D721Med (cell line): ENCODE results near the gene FJX1.

ENCODE experiments used
- DNase-seq: peaks from one replicate; pipeline ENCODE4 v3.0.0; 2011; ENCODE audit warnings: low spot score; ENCODE audit not compliant: insufficient read length
- FAIRE-seq: peaks from 2 replicates; lab custom pipeline; 2011; peaks lifted over from hg19 to GRCh38; lab: Jason Lieb, UNC
- TF ChIP-seq, protein P1 (sequence below): IDR thresholded peaks from 2 replicates; pipeline ENCODE4 v1.5.1; 2012; ENCODE audit warnings: mild to moderate bottlenecking, control low read depth; ENCODE audit not compliant: insufficient read depth; ENCODE audit errors: missing control alignments

The FJX1 gene

DNA sequence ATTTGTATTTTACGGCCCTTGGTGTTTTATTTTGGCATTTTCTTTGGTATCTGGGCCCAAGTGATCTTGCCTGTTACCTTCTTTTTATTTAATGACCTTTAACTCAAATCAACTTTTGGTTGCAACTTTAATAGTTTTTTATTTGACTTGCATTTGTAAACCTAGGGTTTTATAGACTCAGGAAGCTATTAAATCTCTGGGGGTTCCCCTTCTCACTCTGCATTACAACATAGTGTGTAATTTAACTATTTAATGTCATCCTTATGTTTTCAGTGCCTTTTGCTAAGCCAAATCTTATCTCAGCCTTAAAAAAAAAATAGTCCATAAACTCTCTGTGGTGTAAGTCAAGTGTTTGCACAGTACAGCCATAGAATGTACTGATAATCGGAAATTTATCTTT, 3.4 kb downstream of the FJX1 start:
- FAIRE-seq (no peak), DNase-seq (no peak)
- TF ChIP-seq, protein P1, sequence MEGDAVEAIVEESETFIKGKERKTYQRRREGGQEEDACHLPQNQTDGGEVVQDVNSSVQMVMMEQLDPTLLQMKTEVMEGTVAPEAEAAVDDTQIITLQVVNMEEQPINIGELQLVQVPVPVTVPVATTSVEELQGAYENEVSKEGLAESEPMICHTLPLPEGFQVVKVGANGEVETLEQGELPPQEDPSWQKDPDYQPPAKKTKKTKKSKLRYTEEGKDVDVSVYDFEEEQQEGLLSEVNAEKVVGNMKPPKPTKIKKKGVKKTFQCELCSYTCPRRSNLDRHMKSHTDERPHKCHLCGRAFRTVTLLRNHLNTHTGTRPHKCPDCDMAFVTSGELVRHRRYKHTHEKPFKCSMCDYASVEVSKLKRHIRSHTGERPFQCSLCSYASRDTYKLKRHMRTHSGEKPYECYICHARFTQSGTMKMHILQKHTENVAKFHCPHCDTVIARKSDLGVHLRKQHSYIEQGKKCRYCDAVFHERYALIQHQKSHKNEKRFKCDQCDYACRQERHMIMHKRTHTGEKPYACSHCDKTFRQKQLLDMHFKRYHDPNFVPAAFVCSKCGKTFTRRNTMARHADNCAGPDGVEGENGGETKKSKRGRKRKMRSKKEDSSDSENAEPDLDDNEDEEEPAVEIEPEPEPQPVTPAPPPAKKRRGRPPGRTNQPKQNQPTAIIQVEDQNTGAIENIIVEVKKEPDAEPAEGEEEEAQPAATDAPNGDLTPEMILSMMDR = no peak

DNA sequence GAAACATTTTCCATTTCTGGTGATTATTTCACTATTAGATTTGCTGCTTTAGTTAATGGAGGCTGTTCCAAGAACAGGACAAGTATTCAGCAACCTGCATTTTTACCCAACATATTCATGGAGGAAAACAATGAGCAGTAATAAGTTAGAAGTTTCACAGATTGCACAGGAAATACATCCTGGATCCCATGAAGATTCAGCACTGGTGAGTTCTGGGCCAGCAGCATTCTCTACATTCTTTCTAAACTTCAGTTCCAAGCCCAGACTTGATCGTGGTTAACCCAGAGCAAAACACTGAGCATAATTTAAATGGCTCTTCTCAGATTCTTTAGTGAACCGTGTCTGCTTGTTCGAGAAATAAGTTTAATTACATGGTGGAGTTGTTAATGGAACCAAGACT, 3.8 kb downstream of the FJX1 start:
- no peak for DNase-seq
- TF ChIP-seq, protein P1 = no peak
- FAIRE-seq = no peak

DNA sequence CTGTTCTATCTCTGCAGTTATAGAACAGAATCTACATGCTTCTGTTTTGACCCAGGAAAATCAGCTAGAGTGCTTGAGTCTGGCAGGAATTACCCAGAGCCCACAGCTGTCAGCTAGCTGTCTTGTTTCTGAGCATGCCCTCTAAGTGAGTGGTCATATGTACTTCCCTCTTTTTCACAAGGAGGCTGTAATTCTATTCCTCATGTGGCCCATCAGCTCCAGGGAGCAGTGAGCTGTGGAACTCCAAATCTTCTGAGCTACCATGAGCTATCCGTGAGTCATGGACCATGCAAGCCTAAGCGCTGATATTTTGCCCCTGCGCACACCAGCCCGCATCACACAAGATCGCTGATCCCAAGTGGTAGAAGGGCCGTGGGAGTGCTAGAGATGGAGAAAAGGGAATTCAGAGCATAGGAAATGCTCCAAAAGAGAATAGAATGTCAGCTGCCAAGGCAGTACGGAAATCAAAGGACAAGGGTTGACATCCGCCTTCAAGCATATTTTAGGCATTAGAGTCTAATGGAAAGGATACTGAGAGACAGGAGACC, 5.4 kb downstream of the FJX1 start:
- TF ChIP-seq, protein P1 = no peak
- DNase-seq (no peak), FAIRE-seq (no peak)

DNA sequence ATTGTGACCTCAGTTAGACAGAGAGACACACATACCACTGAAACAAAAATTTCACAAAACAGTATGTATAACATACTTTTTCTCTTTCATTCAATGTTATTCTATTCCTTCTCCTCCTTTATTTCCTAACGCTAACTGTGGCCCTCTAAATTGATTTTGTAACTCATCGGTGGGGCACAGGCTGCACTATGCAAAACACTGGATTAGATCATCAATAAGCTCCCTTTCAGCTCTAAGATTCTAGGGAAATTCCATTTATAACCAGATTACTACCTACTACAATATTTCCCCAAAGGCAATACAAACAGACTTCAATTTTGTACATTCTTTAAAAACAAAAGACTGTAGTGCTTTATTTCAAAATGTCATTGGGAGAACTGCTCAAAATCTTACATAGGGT, 6.1 kb downstream of the FJX1 start:
- TF ChIP-seq, protein P1 = no peak
- no peak for FAIRE-seq
- no peak for DNase-seq

DNA sequence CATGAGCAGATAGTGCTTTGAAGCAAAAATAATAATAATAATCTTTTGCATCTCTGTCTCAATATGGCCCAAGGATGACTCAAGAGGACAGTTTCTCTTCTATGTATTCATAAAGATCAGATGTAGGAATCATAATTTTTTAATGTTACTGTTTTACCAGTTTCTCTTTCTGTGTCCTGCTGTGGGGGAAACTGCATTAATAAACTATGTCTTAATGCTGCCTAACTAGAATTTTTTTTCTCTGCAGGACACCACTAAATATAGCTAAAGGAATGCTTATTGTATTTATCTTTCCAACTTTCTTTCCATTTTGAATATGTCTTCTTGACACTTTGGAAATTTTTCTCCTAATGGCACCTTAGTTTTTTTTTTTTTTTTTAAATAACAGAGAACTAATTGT, 6.5 kb downstream of the FJX1 start:
- no peak for DNase-seq
- no peak for FAIRE-seq
- TF ChIP-seq, protein P1 = no peak

DNA sequence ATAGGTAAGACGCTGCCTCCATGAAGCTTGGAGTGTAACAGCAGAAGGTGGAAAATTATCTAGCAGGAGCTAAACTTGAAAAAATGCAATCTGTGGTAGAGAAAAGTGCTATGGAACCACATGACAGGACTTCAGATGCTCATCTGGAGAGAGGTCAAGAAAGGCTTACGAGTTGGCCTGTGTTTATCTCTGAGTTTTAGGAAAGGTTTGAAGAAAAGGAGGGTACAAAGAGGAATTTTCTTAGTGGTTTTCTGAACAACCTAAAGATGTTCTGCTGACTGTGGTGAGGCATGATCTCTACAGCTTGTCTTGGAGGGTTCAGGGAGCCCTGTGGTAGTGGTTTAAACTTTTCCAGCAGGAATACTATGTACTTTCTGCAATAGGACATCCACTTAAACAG, 8.2 kb downstream of the FJX1 start:
- TF ChIP-seq, protein P1 = no peak
- FAIRE-seq = no peak

DNA sequence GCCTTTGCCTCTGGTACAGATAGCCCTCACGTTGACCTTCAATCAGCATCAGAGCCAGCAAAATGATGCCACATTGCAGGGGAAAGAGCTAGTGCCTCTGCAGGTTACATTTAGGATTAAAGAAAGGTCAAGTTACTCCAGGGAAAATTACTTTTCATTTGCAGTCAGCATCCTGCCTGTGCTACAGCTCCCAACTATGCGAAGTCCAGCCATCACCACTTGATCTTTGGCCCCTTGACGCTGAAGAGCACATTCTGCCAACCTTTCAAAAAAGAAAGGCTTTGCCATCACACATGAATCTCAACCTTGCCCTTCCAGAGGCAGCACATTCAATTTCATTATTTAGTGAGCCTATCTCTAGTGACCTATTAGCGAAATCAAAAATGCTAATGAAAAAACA, 11.3 kb downstream of the FJX1 start:
- FAIRE-seq = no peak
- TF ChIP-seq, protein P1 = no peak
- no peak for DNase-seq

More for the DNA sequence above, 8.2 kb downstream of the FJX1 start:
- no peak for DNase-seq
